NCI-H2227 (cell line): Measurements from ENCODE around the gene XCL1.

ENCODE experiments used
- DNase-seq: peaks from one replicate; lab custom pipeline; 2025; ENCODE audit not compliant: unreplicated experiment; lab: John Stamatoyannopoulos, UW

Gene XCL1

GRCh38 chr1:168603501-168604110 lies 27.2 kb downstream of the XCL1 start:
- peak; percentile 86 for DNase-seq

DNA sequence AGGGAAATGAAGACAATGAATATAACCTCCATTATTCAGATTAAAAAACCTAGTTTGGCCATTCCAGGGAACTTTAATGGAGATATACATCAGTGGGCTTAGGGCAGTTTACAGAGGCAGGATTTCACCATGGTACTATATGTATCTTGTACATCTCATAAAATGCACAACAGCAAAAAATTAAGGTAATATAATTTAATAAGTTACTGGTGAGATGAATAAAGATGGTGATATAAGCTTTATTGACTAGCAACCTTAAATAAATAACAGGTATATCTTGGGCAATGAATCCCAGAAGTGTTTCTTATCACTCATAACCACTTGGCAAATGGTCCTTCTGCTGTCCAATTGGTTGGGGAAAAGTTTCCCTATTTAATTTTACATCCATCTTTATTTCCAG lies 29.0 kb downstream of the XCL1 start:
- no peak for DNase-seq

GRCh38 chr1:168606096-168606495 lies 29.7 kb downstream of the XCL1 start:
- DNase-seq, result no peak

- no peak for DNase-seq
Observed at GRCh38 chr1:168607872-168608428, 31.5 kb downstream of the XCL1 start.

DNA sequence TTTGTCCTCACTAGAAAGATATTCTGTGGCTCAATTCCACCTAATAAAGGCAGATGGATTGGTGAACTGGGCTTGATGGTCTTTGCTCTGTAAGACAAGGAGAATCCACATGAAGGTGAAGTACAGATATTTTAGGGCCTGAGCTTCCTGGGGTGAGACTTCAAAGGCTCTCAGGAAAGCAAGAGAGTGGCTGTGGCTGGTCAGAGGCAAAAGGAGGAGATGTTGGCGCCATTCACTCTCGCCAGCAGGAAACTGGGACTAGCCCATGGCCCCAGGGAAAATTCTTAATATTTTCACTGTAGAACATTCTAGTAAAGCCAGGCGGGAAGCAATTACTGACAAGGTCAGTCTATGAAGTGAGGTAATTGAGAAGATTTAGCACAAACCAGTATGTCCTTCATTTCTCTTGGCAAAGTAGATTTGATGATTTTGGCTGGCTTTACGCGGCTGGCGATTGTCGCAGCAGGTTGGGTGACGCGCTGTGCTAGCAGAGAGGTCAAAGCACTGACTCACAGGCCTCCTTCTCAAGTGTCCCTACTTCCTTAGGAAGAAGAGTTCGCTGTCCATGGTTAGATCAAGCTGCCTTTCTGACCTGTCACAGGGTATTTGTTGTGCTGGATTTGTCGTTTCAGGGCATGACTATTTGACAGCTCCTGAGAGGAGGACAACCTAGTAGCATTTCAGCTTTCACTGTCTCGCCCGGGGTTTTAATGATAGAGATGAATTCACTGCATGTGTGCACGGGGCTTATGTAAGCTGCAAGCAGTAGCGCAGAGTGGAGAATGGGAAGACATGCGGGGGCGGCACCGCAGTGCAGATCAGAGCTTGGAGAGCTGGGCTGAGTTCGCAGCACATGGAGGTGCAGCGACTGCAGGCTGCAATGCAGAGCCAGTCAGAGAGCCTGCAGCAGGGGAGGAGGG lies 32.7 kb downstream of the XCL1 start:
- peak; percentile 72 for DNase-seq

DNA sequence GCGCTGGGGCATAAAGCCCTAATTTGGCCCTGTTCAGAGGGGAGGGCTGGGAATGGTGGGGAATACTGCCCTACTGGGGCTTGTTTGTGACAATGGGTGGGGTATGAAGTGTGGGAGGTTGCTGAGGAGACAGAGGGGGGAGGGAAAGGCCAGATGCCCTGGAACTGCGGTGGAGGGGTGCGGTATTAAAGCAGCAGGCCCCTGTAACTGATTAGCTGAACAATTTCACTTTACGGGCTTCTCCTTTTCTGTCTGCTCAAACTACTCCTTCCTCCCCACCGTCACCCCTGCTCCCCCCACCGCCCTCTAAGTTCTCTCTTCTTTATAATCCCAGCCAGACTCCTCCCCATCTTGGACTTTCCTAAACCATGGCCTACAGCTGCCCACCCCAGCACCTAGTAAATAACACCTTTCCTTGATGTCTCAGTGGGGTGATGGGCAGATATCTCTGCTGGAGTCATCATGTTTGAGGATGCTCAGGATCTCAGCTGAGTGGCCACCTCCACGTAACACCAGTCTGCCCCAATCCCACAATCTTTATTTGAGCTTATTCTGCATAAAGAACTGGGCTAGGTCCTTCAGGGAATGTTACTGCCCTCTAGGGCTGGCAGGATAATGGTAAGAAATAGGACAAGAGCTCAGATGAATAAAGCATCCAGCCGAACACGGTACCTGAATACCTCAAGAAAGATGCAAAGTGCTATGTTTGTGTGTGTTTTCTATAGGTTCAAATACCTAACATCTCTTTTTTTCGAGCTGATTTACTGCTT lies 33.5 kb downstream of the XCL1 start:
- peak; percentile 32 for DNase-seq

DNA sequence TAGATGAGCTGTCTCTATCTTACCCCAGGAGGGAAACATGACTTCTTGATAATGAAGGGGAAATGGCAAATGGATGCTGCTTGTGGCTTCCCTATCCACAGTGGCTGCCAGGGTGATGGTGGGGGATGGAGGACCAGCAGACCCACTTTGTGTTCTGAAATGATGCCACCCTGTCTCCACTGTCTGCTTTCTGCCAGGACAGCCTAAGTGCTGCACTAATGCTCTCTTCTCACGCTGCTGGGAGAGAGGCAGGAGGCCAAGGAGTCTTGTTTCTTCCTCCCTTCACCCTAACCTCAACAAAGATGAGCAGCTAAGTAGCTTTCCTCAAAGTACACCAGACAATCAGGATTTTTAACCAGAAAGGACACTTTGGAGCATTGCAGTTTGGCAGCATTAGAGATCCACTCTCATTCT lies 36.6 kb downstream of the XCL1 start:
- DNase-seq, result peak; percentile 49

DNA sequence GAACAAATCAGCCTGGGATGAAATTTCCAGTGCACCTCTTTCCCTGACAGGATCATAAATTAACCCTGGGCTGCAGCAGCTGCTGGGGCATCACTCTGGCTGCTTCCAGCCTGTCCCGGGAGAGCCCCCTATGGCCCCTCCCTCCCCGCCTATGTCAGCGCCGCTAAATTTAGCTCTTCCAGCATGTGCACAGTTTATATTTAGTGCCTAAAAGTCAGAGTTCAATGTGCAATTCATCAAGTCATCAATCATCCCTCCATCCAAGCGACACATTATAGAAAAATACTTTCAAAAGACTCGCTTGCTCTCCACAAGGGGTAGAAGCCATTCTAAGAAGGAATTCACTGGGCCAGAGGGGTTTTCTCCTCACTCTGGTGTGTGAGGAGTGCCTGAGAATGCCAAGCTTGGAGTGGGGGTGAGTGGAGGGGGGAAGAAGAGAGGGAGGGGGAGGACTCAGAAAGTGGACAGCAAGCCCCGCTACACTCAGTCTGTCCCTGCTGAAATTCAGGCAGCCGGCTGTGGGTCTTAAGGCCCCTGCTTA lies 37.4 kb downstream of the XCL1 start:
- peak; percentile 91 for DNase-seq

- peak; percentile 59 for DNase-seq
Observed at GRCh38 chr1:168614235-168614634, 37.8 kb downstream of the XCL1 start.

DNA sequence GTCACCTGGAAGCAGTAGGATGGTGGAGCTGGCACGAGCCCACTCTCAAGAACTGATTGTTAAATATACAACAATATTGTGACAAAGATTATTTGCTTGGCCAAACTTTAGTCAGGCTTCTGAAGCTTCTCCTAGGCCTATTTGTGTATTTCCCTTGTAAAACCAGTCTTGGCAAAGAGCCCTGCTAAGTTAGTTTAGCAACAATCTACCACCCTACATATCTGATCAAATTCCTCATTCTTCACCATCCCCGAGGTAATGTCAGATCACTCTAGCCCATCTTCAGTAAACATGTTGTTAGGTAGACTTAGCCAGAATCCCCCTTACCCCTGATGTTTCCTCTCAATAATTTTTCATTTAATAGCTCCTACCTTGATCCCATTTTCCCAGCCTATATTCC lies 39.6 kb downstream of the XCL1 start:
- no peak for DNase-seq

GRCh38 chr1:168617974-168618750 lies 41.8 kb downstream of the XCL1 start:
- no peak for DNase-seq

DNA sequence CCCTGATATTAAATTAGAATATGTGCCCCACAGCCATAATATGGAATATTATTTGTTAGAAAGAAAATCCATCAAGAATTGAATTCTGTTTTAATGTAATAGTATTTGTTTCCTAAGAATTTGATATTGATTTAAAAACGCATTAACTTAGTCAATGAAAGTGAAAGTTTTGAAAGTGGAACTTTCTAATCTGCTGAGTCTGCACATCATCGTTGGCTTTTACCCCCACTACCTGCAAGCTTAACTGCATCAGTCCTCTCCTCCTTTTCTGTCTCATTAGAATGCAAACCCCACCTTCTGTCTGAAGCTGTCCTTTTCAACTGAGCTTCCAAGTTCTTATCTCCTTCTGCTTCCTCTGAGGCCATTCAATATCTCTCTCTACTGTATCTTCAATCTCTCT lies 42.5 kb downstream of the XCL1 start:
- no peak for DNase-seq

GRCh38 chr1:168621356-168621755 lies 45.0 kb downstream of the XCL1 start:
- DNase-seq, result no peak

DNA sequence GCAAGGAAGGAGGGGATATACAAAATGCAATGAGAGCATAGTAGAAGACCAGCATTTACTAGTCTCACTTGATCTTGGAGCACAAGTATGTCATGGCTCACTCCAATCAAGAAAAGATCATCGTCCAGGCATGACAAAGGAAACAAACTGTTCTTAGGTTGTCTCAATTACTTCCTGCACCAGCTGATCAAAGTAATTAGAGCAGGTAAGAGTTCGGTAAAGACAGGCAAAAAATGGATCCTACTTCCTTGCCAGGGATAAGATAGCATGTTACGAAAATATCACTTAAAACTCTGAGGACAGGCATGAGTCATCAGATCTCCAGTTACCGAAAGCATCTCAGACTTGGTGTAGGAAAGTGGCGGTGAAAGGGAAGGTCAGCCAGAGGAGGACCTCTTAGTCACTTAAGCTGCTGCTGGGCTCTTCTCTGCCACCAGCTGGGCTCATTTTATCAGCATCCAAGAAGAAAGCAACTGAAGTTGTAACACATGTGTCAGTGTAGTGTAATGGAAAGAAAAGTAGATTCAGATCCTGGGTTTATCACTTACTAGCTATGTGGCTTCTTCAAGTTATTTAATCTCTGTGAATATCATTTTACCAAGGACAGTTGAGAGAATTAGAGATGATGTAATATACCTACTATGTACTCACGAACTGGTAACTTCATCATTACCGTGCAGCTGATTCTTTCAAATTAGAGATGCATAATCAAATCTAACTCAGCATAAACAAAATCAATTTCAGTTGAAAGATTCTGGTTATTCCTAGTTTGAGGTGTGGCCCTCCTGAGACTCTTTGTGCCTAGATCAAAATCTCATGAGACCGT lies 46.8 kb downstream of the XCL1 start:
- DNase-seq, result peak; percentile 26

- no peak for DNase-seq
Observed at GRCh38 chr1:168623831-168624230, 47.4 kb downstream of the XCL1 start.

DNA sequence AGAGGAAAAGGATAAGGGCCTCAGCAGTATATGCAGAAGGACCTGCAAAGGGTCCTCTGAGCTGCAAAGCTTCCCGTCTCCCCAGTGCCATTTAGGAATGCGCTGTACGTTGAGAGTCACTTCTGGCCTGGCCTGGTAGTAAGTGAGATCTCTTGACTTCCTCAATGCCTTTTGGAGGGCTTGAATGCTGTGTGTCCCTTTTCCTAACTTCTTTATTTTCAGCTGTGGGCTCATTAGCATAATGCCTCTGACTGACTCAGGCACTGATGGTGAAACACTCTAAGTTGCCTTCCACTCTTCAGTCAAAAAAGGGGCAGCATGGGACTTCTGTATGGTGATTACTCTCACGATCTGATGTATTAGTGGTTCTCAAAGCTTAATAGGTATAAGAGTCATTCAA lies 49.9 kb downstream of the XCL1 start:
- no peak for DNase-seq

DNA sequence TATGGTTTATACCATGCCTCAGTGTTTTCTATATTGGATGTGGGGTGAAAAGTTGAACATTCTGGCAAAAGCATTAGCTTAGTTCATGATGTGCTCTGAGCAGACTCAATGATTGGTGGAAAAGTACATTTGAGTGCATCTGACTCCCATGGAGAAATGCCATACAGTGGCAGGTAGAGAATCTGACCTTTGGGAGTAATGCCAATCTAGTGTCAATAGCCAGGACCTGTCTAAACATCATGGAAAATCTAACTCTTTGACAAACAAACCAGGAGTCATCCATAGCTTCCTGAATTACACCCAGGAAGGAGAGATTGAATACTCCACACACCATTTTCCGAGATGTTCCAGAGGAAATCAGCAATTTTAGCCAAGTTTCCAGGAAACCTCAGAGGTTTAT lies 51.0 kb downstream of the XCL1 start:
- no peak for DNase-seq

GRCh38 chr1:168628807-168629206 lies 52.4 kb downstream of the XCL1 start:
- no peak for DNase-seq

- no peak for DNase-seq
Observed at GRCh38 chr1:168629466-168629865, 53.1 kb downstream of the XCL1 start.
